ENCODE measurements around the gene SRP68.

SRP68 gene

DNA sequence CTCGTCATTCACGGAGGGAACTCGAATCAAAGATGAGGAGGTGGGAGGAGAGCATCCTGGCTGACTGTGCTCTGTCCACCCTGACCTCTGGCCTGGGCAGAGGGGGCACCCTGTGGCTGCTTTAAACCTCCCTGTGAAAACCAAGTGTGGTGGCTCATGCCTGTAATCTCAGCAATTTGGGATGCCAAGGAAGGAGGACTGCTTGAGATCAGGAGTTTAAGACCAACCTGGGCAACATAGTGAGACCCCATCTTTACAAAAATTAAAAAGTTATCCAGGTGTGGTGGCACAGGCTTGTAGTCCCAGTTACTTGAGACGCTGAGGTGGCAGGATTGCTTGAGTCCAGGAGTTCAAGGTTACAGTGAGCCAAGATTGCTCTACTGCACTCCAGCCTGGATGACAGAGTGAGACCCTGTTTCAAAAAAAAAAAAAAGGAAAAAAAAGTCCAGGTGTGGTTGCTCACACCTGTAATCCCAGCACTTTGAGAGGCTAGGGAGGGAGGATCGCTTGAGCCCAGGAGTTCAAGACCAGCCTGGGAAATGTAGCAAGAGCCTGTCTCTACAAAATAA lies 77.4 kb downstream of the SRP68 start:
- DNase-seq: no peak

- DNase-seq: no peak
These were observed 80.9 kb downstream of the SRP68 start for GRCh38 chr17:75991396-75991795.

All from NCI-H187 treated with DMSO at 0.1 percent for 48 hours (cell line).